Calu3 (cell line): Measurements from ENCODE around the gene ERN1. TPM values are rescaled to one million over a fixed set of nuclear protein-coding genes. Genes with fewer than 3 reads are reported as not detected.

ENCODE experiments used
- BruUV-seq: library from RNA; stranded (reverse); fragments of 400-500 nt; replicated peaks from 2 replicates; lab custom pipeline; 2021; lab: Mats Ljungman, UMichigan
- CTCF ChIA-PET: fragments of 300-600 bp; sonication (Branson Sonifier 250); formaldehyde crosslinking; loops from one replicate; lab custom pipeline; 2022; ENCODE audit warnings: antibody characterized with exemption; lab: Charles Lee
- DNase-seq: peaks from one replicate; pipeline ENCODE4 v3.0.0; 2022
- H3K27ac Mint-ChIP-seq: one replicate; pipeline ENCODE4 v1.8.0; 2022; ENCODE audit warnings: mixed read lengths; ENCODE audit not compliant: unreplicated experiment
- H3K27me3 Mint-ChIP-seq: one replicate; pipeline ENCODE4 v1.8.0; 2022; ENCODE audit warnings: mixed read lengths; ENCODE audit not compliant: unreplicated experiment
- H3K36me3 Mint-ChIP-seq: one replicate; pipeline ENCODE4 v1.8.0; 2022; ENCODE audit warnings: mild to moderate bottlenecking, moderate library complexity, mixed read lengths; ENCODE audit not compliant: insufficient read depth, unreplicated experiment
- H3K4me1 Mint-ChIP-seq: one replicate; pipeline ENCODE4 v1.8.0; 2022; ENCODE audit warnings: mild to moderate bottlenecking, low read depth, mixed read lengths; ENCODE audit not compliant: unreplicated experiment
- H3K4me3 Mint-ChIP-seq: one replicate; pipeline ENCODE4 v1.8.0; 2022; ENCODE audit warnings: mild to moderate bottlenecking, low read depth, moderate library complexity, mixed read lengths; ENCODE audit not compliant: unreplicated experiment
- H3K9me3 Mint-ChIP-seq: one replicate; pipeline ENCODE4 v1.8.0; 2022; ENCODE audit warnings: low read depth, mixed read lengths; ENCODE audit not compliant: unreplicated experiment
- CTCF ChIP-seq: fragments of 200-600 bp; IDR thresholded peaks from one replicate; pipeline ENCODE4 v1.8.0; 2022; ENCODE audit warnings: antibody characterized with exemption; ENCODE audit not compliant: unreplicated experiment
- intact Hi-C: fragments of 100-400 bp; cut with micrococcal nuclease; formaldehyde crosslinking; loops from one replicate; pipeline ENCODE4 v1.10.0; 2022; ENCODE audit not compliant: unreplicated experiment
- total RNA-seq: library from RNA; stranded (reverse); gene quantifications from 2 replicates; pipeline ENCODE4 v1.2.3, GENCODE V29; 2022

Gene ERN1
- total RNA-seq, 1 experiment from 2014 or later: 16.5 TPM

GRCh38 chr17:64096037-64096436 is 33.9 kb downstream of the ERN1 start:
- H3K4me3 Mint-ChIP-seq: no peak overlapping the region
- no peaks in the 10 kb centered on the region for H3K9me3 Mint-ChIP-seq
- BruUV-seq: no TSS peak
- H3K4me1 Mint-ChIP-seq: peaks cover 12% of the 10 kb centered on the region
- no peak for DNase-seq
- peak overlapping the region; percentile 68 for H3K27ac Mint-ChIP-seq
- no peaks in the 10 kb centered on the region for H3K27me3 Mint-ChIP-seq
- no peak for TF ChIP-seq CTCF
- intact Hi-C loops: no loop called here
- peaks cover 16% of the 10 kb centered on the region for H3K36me3 Mint-ChIP-seq
- CTCF ChIA-PET: interaction anchor here (0.6 kb wide), 2 partner anchors 11 to 713 kb away, joined by 3 to 4 read pairs; no protein-coding TSS in a partner anchor

GRCh38 chr17:64095144-64095882 is 34.6 kb downstream of the ERN1 start:
- Mint-ChIP-seq H3K4me1 (peaks cover 12% of the 10 kb centered on the region), H3K36me3 (peaks cover 16% of the 10 kb centered on the region), H3K27ac (peak overlapping the region; percentile 68), H3K4me3 (no peak overlapping the region), H3K27me3 (no peaks in the 10 kb centered on the region), H3K9me3 (no peaks in the 10 kb centered on the region)
- DNase-seq: peak; percentile 34
- no peak for TF ChIP-seq CTCF
- intact Hi-C loops: no loop called here
- BruUV-seq: no TSS peak
- CTCF ChIA-PET: interaction anchor here (0.6 to 0.7 kb wide), 2 partner anchors 12 to 714 kb away, joined by 4 read pairs; no protein-coding TSS in a partner anchor

GRCh38 chr17:64094412-64094811 is 35.5 kb downstream of the ERN1 start:
- DNase-seq: no peak
- intact Hi-C loops: no loop called here
- H3K4me3 Mint-ChIP-seq: no peak overlapping the region
- H3K4me1 Mint-ChIP-seq: peaks cover 12% of the 10 kb centered on the region
- H3K27ac Mint-ChIP-seq: no peak overlapping the region
- BruUV-seq: no TSS peak
- CTCF ChIA-PET: no interaction called here
- TF ChIP-seq CTCF: no peak
- peaks cover 16% of the 10 kb centered on the region for H3K36me3 Mint-ChIP-seq
- H3K9me3 Mint-ChIP-seq: no peaks in the 10 kb centered on the region
- H3K27me3 Mint-ChIP-seq: no peaks in the 10 kb centered on the region

- TF ChIP-seq CTCF: no peak
- Mint-ChIP-seq H3K36me3 (peaks cover 16% of the 10 kb centered on the region), H3K27ac (no peak overlapping the region), H3K27me3 (no peaks in the 10 kb centered on the region), H3K9me3 (no peaks in the 10 kb centered on the region), H3K4me3 (no peak overlapping the region), H3K4me1 (peaks cover 17% of the 10 kb centered on the region)
- no peak for DNase-seq
- CTCF ChIA-PET: no interaction called here
- intact Hi-C loops: no loop called here
- BruUV-seq: no TSS peak
Measured at GRCh38 chr17:64092952-64093451, 36.9 kb downstream of the ERN1 start.
